HCT116 (cell line): ENCODE results near the gene SEMA6B. TPM values are rescaled to one million over a fixed set of nuclear protein-coding genes. Genes with fewer than 3 reads are reported as not detected.
A peak's percentile ranks its signal among the peaks of the same experiment; 100 is the strongest.

Experiments used
- ATAC-seq: fragments of 200-7000 bp; cut with Tn5 transposase; 2 replicates; pipeline ENCODE4 v1.9.1; 2020; ENCODE audit warnings: mild to moderate bottlenecking, moderate library complexity
- BruUV-seq: library from RNA; stranded (reverse); fragments of 400-500 nt; replicated peaks from 2 replicates; lab custom pipeline; 2021; lab: Mats Ljungman, UMichigan
- CTCF ChIA-PET: fragments of 300-600 bp; sonication (Branson Sonifier 250); formaldehyde crosslinking; loops from one replicate; lab custom pipeline; 2021; ENCODE audit warnings: antibody characterized with exemption; lab: Charles Lee
- POLR2A ChIA-PET: fragments of 300-600, 350-600 bp; sonication (Branson Sonifier 250); formaldehyde crosslinking; loops from one replicate; lab custom pipeline; 2021; ENCODE audit warnings: antibody characterized with exemption; lab: Charles Lee
- RAD21 ChIA-PET, 2 experiments: fragments of 300-600 bp; sonication (Branson Sonifier 250); formaldehyde crosslinking; loops; one replicate each; lab custom pipeline; 2023; ENCODE audit warnings: low total read pairs in 2 of 2; ENCODE audit not compliant: uncharacterized antibody in 2 of 2, unreplicated experiment in 2 of 2, low non-redundant PET in 1 of 2; lab: Charles Lee
- DNase-seq: peaks from one replicate; pipeline ENCODE4 v3.0.0-alpha.2; 2010; ENCODE audit warnings: low read depth, low spot score
- H2AFZ ChIP-seq: fragments of 200-600 bp; shearing (Covaris generic), sonication (generic); 2 replicates; pipeline ENCODE4 v1.6.1; 2017; ENCODE audit warnings: low read depth, mixed run types, mixed read lengths, antibody characterized with exemption, low read length; ENCODE audit not compliant: poor library complexity, severe bottlenecking
- H3K27ac ChIP-seq: 2 replicates; pipeline ENCODE4 v1.5.1; 2012; ENCODE audit warnings: low read depth, low read length
- H3K27me3 ChIP-seq: fragments of 200-600 bp; sonication (generic); 2 replicates; pipeline ENCODE4 v1.6.1; 2016; ENCODE audit warnings: mixed run types, low read length, mixed read lengths; ENCODE audit not compliant: insufficient read depth
- H3K36me3 ChIP-seq, 2 experiments: fragments of 200-500 bp in 1 of 2; fragments of 200-600 bp in 1 of 2; sonication (Bioruptor generic) in 1 of 2; sonication (generic) in 1 of 2; 2 replicates each; pipeline versions ENCODE4 v1.5.1 to v1.6.1; 2014 to 2016; ENCODE audit warnings: low read length in 2 of 2, inconsistent platforms in 1 of 2, mixed read lengths in 1 of 2, mixed run types in 1 of 2; ENCODE audit not compliant: insufficient read depth in 2 of 2, control insufficient read depth in 1 of 2
- H3K4me1 ChIP-seq, 2 experiments: fragments of 200-600 bp in 1 of 2; sonication (generic) in 1 of 2; 2 replicates each; pipeline versions ENCODE4 v1.5.1 to v1.6.1; 2012 to 2017; ENCODE audit warnings: low read length in 2 of 2, inconsistent platforms in 1 of 2, mild to moderate bottlenecking in 1 of 2, mixed read lengths in 1 of 2, mixed run types in 1 of 2, moderate library complexity in 1 of 2; ENCODE audit not compliant: insufficient read depth in 2 of 2, control insufficient read depth in 1 of 2
- H3K4me2 ChIP-seq: fragments of 200-600 bp; sonication (generic); 2 replicates; pipeline ENCODE4 v1.6.1; 2017; ENCODE audit warnings: mixed run types, low read length, mixed read lengths
- H3K4me3 ChIP-seq, 2 experiments: fragments of 200-600 bp in 1 of 2; sonication (generic) in 1 of 2; replicated peaks in 1 of 2; 2 replicates each; pipeline ENCODE4 v1.5.1; 2011 to 2016; ENCODE audit warnings: low read length in 2 of 2, control low read depth in 1 of 2, low read depth in 1 of 2, mild to moderate bottlenecking in 1 of 2, mixed read lengths in 1 of 2, mixed run types in 1 of 2
- H3K79me2 ChIP-seq: fragments of 200-600 bp; sonication (generic); 2 replicates; pipeline ENCODE4 v1.6.1; 2017; ENCODE audit warnings: mild to moderate bottlenecking, mixed run types, low read length, moderate library complexity, mixed read lengths; ENCODE audit not compliant: insufficient read depth
- H3K9ac ChIP-seq: fragments of 200-600 bp; sonication (generic); 2 replicates; pipeline ENCODE4 v1.6.1; 2016; ENCODE audit warnings: low read length, mixed read lengths
- H3K9me2 ChIP-seq: fragments of 200-600 bp; sonication (generic), shearing (Covaris generic); 2 replicates; pipeline ENCODE4 v1.6.1; 2017; ENCODE audit warnings: mixed run types, mild to moderate bottlenecking, moderate library complexity; ENCODE audit not compliant: insufficient read depth
- H3K9me3 ChIP-seq, 2 experiments: fragments of 200-500 bp in 1 of 2; fragments of 200-600 bp in 1 of 2; sonication (Bioruptor generic) in 1 of 2; sonication (generic) in 1 of 2; 2 replicates each; pipeline ENCODE4 v1.6.1; 2014 to 2017; ENCODE audit warnings: low read length in 2 of 2, mixed read lengths in 2 of 2, inconsistent platforms in 1 of 2, low read depth in 1 of 2, mild to moderate bottlenecking in 1 of 2, mixed run types in 1 of 2, moderate library complexity in 1 of 2; ENCODE audit not compliant: control insufficient read depth in 1 of 2, insufficient read depth in 1 of 2
- H4K20me1 ChIP-seq: fragments of 200-600 bp; sonication (generic), shearing (Covaris generic); 2 replicates; pipeline ENCODE4 v1.6.1; 2017; ENCODE audit warnings: mixed run types, mild to moderate bottlenecking, moderate library complexity; ENCODE audit not compliant: insufficient read depth
- CEBPB ChIP-seq: IDR thresholded peaks from 2 replicates; pipeline ENCODE4 v1.6.1; 2012; ENCODE audit warnings: low read depth
- ELF1 ChIP-seq: IDR thresholded peaks from 2 replicates; pipeline ENCODE4 v1.6.1; 2012; ENCODE audit warnings: low read depth, borderline replicate concordance
- POLR2AphosphoS5 ChIP-seq: IDR thresholded peaks from 2 replicates; pipeline ENCODE4 v1.6.1; 2011; ENCODE audit warnings: mild to moderate bottlenecking, low read depth, low read length, moderate library complexity
- intact Hi-C: fragments of 100-400 bp; cut with micrococcal nuclease; formaldehyde crosslinking; loops from 2 replicates; pipeline ENCODE4 v1.10.0; 2022
- total RNA-seq: library from RNA; stranded (reverse); gene quantifications from one replicate; pipeline ENCODE4 v1.2.1, GENCODE V29; 2021; ENCODE audit not compliant: unreplicated experiment
- TF ChIP-seq, protein P1 (sequence below): IDR thresholded peaks from 2 replicates; pipeline ENCODE4 v1.6.1; 2012; ENCODE audit warnings: low read depth
- TF ChIP-seq, protein P2 (sequence below): IDR thresholded peaks from 2 replicates; pipeline ENCODE4 v1.6.1; 2012
- TF ChIP-seq, protein P3 (sequence below): IDR thresholded peaks from 2 replicates; pipeline ENCODE4 v1.6.1; 2012

Gene SEMA6B
- total RNA-seq, 1 experiment from 2014 or later, result 58.4 TPM

DNA sequence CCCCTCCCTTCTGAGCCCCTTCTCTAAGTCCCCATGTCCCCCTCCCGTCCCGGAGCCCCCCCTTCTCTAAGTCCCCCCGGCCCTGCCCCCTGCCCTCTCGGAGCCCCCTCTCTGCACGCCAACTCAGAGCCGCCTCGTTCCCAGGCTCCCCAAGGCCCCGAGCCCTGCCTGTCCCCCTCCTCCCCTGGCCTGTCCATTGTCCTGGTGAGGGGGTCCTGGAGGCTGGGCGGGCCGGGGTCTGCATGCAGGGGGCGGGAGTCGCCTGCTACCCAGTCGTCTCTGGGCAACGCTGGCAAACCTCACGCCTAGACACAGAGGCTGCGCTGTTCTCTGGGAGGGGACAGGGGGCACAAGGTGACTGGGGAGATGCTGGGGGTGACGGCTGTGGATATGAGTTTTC lies 39.2 kb upstream of the SEMA6B start:
- Histone ChIP-seq H3K79me2 (no peaks in the 10 kb centered on the region), H3K9me2 (no peaks in the 10 kb centered on the region), H3K4me2 (peak overlapping the region; percentile 66), H3K27ac (no peak overlapping the region; the same call in 1 of the 2 replicates), H4K20me1 (no peaks in the 10 kb centered on the region), H2AFZ (no peak overlapping the region), H3K27me3 (no peaks in the 10 kb centered on the region), H3K36me3 (no peaks in the 10 kb centered on the region), H3K4me1 (peaks cover 6 to 19% of the 10 kb centered on the region in 2 experiments), H3K9me3 (no peaks in the 10 kb centered on the region), H3K9ac (peak overlapping the region; percentile 30; the same call in 1 of the 2 replicates), H3K4me3 (peak overlapping the region; percentile 31 to 38; a peak in 3 of 4 replicates)
- BruUV-seq, result no TSS peak
- ChIA-PET POLR2A (no interaction called here), CTCF (interaction anchor here (1.2 to 1.3 kb wide), 2 partner anchors 37 to 192 kb away, joined by 3 to 4 read pairs; partner anchors contain the start of gene FEM1A), RAD21 (interaction anchor here in 1 of 2 experiments (1.1 kb wide), 1 partner anchor 19 kb away, joined by 3 read pairs; no protein-coding TSS in a partner anchor)
- intact Hi-C loops, result no loop called here
- TF ChIP-seq POLR2AphosphoS5, result no peak
- no peak for TF ChIP-seq ELF1
- TF ChIP-seq CEBPB, result no peak
- TF ChIP-seq, protein P1, sequence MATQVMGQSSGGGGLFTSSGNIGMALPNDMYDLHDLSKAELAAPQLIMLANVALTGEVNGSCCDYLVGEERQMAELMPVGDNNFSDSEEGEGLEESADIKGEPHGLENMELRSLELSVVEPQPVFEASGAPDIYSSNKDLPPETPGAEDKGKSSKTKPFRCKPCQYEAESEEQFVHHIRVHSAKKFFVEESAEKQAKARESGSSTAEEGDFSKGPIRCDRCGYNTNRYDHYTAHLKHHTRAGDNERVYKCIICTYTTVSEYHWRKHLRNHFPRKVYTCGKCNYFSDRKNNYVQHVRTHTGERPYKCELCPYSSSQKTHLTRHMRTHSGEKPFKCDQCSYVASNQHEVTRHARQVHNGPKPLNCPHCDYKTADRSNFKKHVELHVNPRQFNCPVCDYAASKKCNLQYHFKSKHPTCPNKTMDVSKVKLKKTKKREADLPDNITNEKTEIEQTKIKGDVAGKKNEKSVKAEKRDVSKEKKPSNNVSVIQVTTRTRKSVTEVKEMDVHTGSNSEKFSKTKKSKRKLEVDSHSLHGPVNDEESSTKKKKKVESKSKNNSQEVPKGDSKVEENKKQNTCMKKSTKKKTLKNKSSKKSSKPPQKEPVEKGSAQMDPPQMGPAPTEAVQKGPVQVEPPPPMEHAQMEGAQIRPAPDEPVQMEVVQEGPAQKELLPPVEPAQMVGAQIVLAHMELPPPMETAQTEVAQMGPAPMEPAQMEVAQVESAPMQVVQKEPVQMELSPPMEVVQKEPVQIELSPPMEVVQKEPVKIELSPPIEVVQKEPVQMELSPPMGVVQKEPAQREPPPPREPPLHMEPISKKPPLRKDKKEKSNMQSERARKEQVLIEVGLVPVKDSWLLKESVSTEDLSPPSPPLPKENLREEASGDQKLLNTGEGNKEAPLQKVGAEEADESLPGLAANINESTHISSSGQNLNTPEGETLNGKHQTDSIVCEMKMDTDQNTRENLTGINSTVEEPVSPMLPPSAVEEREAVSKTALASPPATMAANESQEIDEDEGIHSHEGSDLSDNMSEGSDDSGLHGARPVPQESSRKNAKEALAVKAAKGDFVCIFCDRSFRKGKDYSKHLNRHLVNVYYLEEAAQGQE, result no peak
- TF ChIP-seq, protein P2, sequence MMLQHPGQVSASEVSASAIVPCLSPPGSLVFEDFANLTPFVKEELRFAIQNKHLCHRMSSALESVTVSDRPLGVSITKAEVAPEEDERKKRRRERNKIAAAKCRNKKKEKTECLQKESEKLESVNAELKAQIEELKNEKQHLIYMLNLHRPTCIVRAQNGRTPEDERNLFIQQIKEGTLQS, result no peak
- TF ChIP-seq, protein P3, sequence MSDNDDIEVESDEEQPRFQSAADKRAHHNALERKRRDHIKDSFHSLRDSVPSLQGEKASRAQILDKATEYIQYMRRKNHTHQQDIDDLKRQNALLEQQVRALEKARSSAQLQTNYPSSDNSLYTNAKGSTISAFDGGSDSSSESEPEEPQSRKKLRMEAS, result no peak
- ATAC-seq, result no peak
- no peak for DNase-seq
